ENCODE measurements around the gene TESK2.

TESK2 gene

GRCh38 chr1:45405636-45406035 lies 85.3 kb downstream of the TESK2 start (continued):
- no peak for TF ChIP-seq OSR1 (CRISPR knock-in tag; IDR thresholded peaks at IDR 0.05)

- TF ChIP-seq ZFP3 (CRISPR knock-in tag; IDR thresholded peaks at IDR 0.05) = no peak
- no peak for TF ChIP-seq RARB (CRISPR knock-in tag; IDR thresholded peaks at IDR 0.05)
- TF ChIP-seq CSRNP3 (CRISPR knock-in tag; IDR thresholded peaks at IDR 0.05) = no peak
- no peak for TF ChIP-seq SNAI2 (CRISPR knock-in tag; IDR thresholded peaks at IDR 0.05)
- TF ChIP-seq ZNF8 (CRISPR knock-in tag; IDR thresholded peaks at IDR 0.05) = no peak
- TF ChIP-seq OSR1 (CRISPR knock-in tag; IDR thresholded peaks at IDR 0.05) = no peak
- no peak for TF ChIP-seq PATZ1 (CRISPR knock-in tag; IDR thresholded peaks at IDR 0.05; ENCODE audit: borderline replicate concordance)
- ATAC-seq = no peak
These were observed 87.2 kb downstream of the TESK2 start for GRCh38 chr1:45403718-45404117.

GRCh38 chr1:45403298-45403697 lies 87.7 kb downstream of the TESK2 start:
- ATAC-seq = no peak
- TF ChIP-seq PATZ1 (CRISPR knock-in tag; IDR thresholded peaks at IDR 0.05; ENCODE audit: borderline replicate concordance) = no peak
- no peak for TF ChIP-seq ZFP30 (CRISPR knock-in tag; IDR thresholded peaks at IDR 0.05)
- no peak for TF ChIP-seq CSDC2 (CRISPR knock-in tag; IDR thresholded peaks at IDR 0.05)
- no peak for TF ChIP-seq TCF4 (CRISPR knock-in tag; IDR thresholded peaks at IDR 0.05; ENCODE audit: borderline replicate concordance)
- TF ChIP-seq ZNF565 (CRISPR knock-in tag; conservative IDR thresholded peaks at IDR 0.05; ENCODE audit: low read depth) = no peak
- TF ChIP-seq TSHZ2 (CRISPR knock-in tag; IDR thresholded peaks at IDR 0.05) = no peak
- TF ChIP-seq PPARA (CRISPR knock-in tag; IDR thresholded peaks at IDR 0.05; ENCODE audit: borderline replicate concordance) = no peak

- no peak for ATAC-seq
- TF ChIP-seq POU6F1 (CRISPR knock-in tag; IDR thresholded peaks at IDR 0.05; ENCODE audit: borderline replicate concordance, low read depth) (no peak), PPARA (CRISPR knock-in tag; IDR thresholded peaks at IDR 0.05; ENCODE audit: borderline replicate concordance) (no peak), ESRRG (CRISPR knock-in tag; IDR thresholded peaks at IDR 0.05) (no peak), BACH2 (CRISPR knock-in tag; IDR thresholded peaks at IDR 0.05; ENCODE audit: borderline replicate concordance) (no peak), ISL1 (CRISPR knock-in tag; IDR thresholded peaks at IDR 0.05) (no peak), ARNTL (CRISPR knock-in tag; IDR thresholded peaks at IDR 0.05; ENCODE audit: borderline replicate concordance, low read depth) (no peak), ZNF8 (CRISPR knock-in tag; IDR thresholded peaks at IDR 0.05) (no peak), TSHZ2 (CRISPR knock-in tag; IDR thresholded peaks at IDR 0.05) (no peak), ZNF565 (CRISPR knock-in tag; conservative IDR thresholded peaks at IDR 0.05; ENCODE audit: low read depth) (no peak), ZNF70 (CRISPR knock-in tag; IDR thresholded peaks at IDR 0.05) (no peak), ZFP3 (CRISPR knock-in tag; IDR thresholded peaks at IDR 0.05) (no peak), OSR1 (CRISPR knock-in tag; IDR thresholded peaks at IDR 0.05) (no peak), SNAI2 (CRISPR knock-in tag; IDR thresholded peaks at IDR 0.05) (no peak), GLIS3 (CRISPR knock-in tag; IDR thresholded peaks at IDR 0.05) (no peak), TOX (CRISPR knock-in tag; IDR thresholded peaks at IDR 0.05; ENCODE audit: borderline replicate concordance) (no peak), PATZ1 (CRISPR knock-in tag; IDR thresholded peaks at IDR 0.05; ENCODE audit: borderline replicate concordance) (no peak), RARB (CRISPR knock-in tag; IDR thresholded peaks at IDR 0.05) (no peak), TCF4 (CRISPR knock-in tag; IDR thresholded peaks at IDR 0.05; ENCODE audit: borderline replicate concordance) (no peak), ZFP30 (CRISPR knock-in tag; IDR thresholded peaks at IDR 0.05) (no peak)
These were observed 89.4 kb downstream of the TESK2 start for GRCh38 chr1:45401524-45401923.
